HEK293T (cell line): ENCODE data around the gene DPP8.

Experiments
- ARNT ChIP-seq: fragments of 450-650 bp; IDR thresholded peaks from 2 replicates; pipeline ENCODE4 v1.6.1; 2017; ENCODE audit warnings: mild to moderate bottlenecking
- BHLHE40 ChIP-seq: fragments of 450-650 bp; IDR thresholded peaks from 2 replicates; pipeline ENCODE4 v1.6.1; 2016; ENCODE audit warnings: mild to moderate bottlenecking, moderate library complexity, borderline replicate concordance
- ELF4 ChIP-seq: fragments of 450-650 bp; IDR thresholded peaks from 2 replicates; pipeline ENCODE4 v1.6.1; 2017; ENCODE audit warnings: antibody characterized with exemption
- FOXM1 ChIP-seq: fragments of 450-650 bp; IDR thresholded peaks from 2 replicates; pipeline ENCODE4 v1.6.1; 2017; ENCODE audit warnings: mild to moderate bottlenecking, borderline replicate concordance
- HDGF ChIP-seq: fragments of 450-650 bp; IDR thresholded peaks from 2 replicates; pipeline ENCODE4 v1.6.1; 2017; ENCODE audit warnings: antibody characterized with exemption, borderline replicate concordance
- LEF1 ChIP-seq: fragments of 450-650 bp; IDR thresholded peaks from 2 replicates; pipeline ENCODE4 v1.6.1; 2017; ENCODE audit warnings: mild to moderate bottlenecking, borderline replicate concordance
- NFRKB ChIP-seq: fragments of 450-650 bp; IDR thresholded peaks from 2 replicates; pipeline ENCODE4 v1.6.1; 2016; ENCODE audit warnings: mild to moderate bottlenecking, moderate library complexity
- SP1 ChIP-seq: fragments of 450-650 bp; IDR thresholded peaks from 2 replicates; pipeline ENCODE4 v1.6.1; 2017
- SUZ12 ChIP-seq: fragments of 450-650 bp; IDR thresholded peaks from 2 replicates; pipeline ENCODE4 v1.6.1; 2016; ENCODE audit warnings: mild to moderate bottlenecking
- TARDBP ChIP-seq: fragments of 450-650 bp; IDR thresholded peaks from 2 replicates; pipeline ENCODE4 v1.6.1; 2016
- ZNF384 ChIP-seq: fragments of 450-650 bp; IDR thresholded peaks from 2 replicates; pipeline ENCODE4 v1.6.1; 2016
- TF ChIP-seq, protein P1 (sequence below): fragments of 450-650 bp; IDR thresholded peaks from 2 replicates; pipeline ENCODE4 v1.6.1; 2016

DNA sequence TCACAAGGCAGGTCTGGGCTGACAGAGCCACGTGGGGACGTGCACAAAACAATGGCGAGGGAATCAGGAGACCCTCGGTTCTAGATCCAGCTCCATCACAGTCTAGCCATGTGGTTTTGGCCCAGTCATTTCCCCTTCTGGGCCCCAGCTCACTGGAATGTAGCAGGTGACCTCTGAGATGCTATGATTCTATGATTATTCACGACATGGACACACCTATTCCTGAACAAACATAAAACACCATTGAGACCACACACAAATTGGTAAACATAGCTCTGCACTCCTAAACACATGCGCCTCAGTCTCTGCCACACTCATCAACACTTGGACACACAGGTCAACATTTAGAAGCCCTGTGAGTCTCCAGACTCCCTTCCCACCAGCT is 103.7 kb downstream of the DPP8 start:
- TF ChIP-seq BHLHE40 (no peak), LEF1 (no peak), SP1 (no peak), SUZ12 (no peak), ZNF384 (no peak), ELF4 (no peak), TARDBP (no peak), ARNT (no peak), FOXM1 (no peak), NFRKB (no peak), HDGF (no peak)
- TF ChIP-seq, protein P1, sequence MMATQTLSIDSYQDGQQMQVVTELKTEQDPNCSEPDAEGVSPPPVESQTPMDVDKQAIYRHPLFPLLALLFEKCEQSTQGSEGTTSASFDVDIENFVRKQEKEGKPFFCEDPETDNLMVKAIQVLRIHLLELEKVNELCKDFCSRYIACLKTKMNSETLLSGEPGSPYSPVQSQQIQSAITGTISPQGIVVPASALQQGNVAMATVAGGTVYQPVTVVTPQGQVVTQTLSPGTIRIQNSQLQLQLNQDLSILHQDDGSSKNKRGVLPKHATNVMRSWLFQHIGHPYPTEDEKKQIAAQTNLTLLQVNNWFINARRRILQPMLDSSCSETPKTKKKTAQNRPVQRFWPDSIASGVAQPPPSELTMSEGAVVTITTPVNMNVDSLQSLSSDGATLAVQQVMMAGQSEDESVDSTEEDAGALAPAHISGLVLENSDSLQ = no peak
